ENCODE measurements around the gene ATP5PF.

Gene ATP5PF

DNA sequence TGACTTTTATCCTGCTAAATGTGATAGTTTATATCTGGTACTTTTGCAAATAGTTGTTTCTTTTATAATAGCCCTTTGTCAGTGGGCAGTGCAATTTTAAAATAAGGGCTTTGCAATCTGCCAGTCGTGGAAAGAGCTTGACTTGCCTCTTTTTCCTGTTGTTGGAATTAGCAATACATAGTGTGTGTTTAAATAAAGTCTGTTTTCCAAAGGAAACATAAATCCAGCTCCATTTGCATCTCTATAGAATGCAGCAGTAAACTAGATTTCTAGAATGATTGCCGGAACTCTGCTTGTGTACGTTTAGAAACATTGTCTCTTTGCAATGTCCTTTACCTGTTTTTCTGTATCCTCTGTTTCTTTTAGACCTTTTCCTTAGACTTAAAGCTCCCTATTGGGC, 33.2 kb upstream of the ATP5PF start:
- Histone ChIP-seq H3K27me3 (ENCODE audit: insufficient read depth, poor library complexity, severe bottlenecking) (no peaks in the 10 kb centered on the region), H3K9me3 (ENCODE audit: severe bottlenecking) (no peaks in the 10 kb centered on the region), H3K27ac (ENCODE audit: poor library complexity, severe bottlenecking) (no peak overlapping the region), H3K4me1 (ENCODE audit: insufficient read depth, poor library complexity, severe bottlenecking) (no peaks in the 10 kb centered on the region), H3K4me3 (ENCODE audit: severe bottlenecking) (no peak overlapping the region), H3K36me3 (ENCODE audit: low read depth) (peaks cover 41% of the 10 kb centered on the region)
- DNase-seq (ENCODE audit: low spot score), result no peak
- TF ChIP-seq, protein P1, sequence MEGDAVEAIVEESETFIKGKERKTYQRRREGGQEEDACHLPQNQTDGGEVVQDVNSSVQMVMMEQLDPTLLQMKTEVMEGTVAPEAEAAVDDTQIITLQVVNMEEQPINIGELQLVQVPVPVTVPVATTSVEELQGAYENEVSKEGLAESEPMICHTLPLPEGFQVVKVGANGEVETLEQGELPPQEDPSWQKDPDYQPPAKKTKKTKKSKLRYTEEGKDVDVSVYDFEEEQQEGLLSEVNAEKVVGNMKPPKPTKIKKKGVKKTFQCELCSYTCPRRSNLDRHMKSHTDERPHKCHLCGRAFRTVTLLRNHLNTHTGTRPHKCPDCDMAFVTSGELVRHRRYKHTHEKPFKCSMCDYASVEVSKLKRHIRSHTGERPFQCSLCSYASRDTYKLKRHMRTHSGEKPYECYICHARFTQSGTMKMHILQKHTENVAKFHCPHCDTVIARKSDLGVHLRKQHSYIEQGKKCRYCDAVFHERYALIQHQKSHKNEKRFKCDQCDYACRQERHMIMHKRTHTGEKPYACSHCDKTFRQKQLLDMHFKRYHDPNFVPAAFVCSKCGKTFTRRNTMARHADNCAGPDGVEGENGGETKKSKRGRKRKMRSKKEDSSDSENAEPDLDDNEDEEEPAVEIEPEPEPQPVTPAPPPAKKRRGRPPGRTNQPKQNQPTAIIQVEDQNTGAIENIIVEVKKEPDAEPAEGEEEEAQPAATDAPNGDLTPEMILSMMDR (IDR thresholded peaks at IDR 0.05; ENCODE audit: poor library complexity, severe bottlenecking), result no peak
- no peak for ATAC-seq (ENCODE audit: low read depth)

- TF ChIP-seq, protein P1 (IDR thresholded peaks at IDR 0.05; ENCODE audit: poor library complexity, severe bottlenecking), result no peak
- no peaks in the 10 kb centered on the region for H3K27me3 ChIP-seq (ENCODE audit: insufficient read depth, poor library complexity, severe bottlenecking)
- ATAC-seq (ENCODE audit: low read depth) (no peak), DNase-seq (ENCODE audit: low spot score) (no peak)
- peaks cover 63% of the 10 kb centered on the region for H3K36me3 ChIP-seq (ENCODE audit: low read depth)
- no peaks in the 10 kb centered on the region for H3K4me1 ChIP-seq (ENCODE audit: insufficient read depth, poor library complexity, severe bottlenecking)
- H3K27ac ChIP-seq (ENCODE audit: poor library complexity, severe bottlenecking), result no peak overlapping the region
- H3K9me3 ChIP-seq (ENCODE audit: severe bottlenecking), result no peaks in the 10 kb centered on the region
- no peak overlapping the region for H3K4me3 ChIP-seq (ENCODE audit: severe bottlenecking)
Observed at GRCh38 chr21:25764065-25764464, 29.4 kb upstream of the ATP5PF start.

DNA sequence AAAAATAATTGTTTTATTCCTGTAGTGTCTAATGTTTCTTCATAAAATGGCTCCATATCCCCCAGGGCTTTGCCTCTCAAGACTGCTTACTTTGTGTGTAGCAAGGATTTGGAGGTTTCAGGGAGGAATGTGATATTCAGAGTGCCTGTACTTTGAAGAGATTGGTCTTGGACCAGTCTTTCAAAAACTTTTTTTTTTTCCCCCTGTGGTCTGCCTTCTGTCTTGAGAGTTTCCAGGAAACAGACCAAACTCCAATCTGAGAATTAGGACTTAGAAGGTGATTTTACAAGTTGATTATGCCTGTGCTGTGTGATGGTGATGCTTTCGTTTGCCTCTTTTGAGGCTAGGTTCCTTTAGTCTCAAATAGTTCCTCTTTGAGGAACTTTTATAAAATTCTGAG, 26.0 kb upstream of the ATP5PF start:
- Histone ChIP-seq H3K4me3 (ENCODE audit: severe bottlenecking) (no peak overlapping the region), H3K4me1 (ENCODE audit: insufficient read depth, poor library complexity, severe bottlenecking) (no peaks in the 10 kb centered on the region), H3K27ac (ENCODE audit: poor library complexity, severe bottlenecking) (no peak overlapping the region), H3K36me3 (ENCODE audit: low read depth) (peaks cover 68% of the 10 kb centered on the region), H3K27me3 (ENCODE audit: insufficient read depth, poor library complexity, severe bottlenecking) (no peaks in the 10 kb centered on the region), H3K9me3 (ENCODE audit: severe bottlenecking) (no peaks in the 10 kb centered on the region)
- DNase-seq (ENCODE audit: low spot score), result no peak
- no peak for ATAC-seq (ENCODE audit: low read depth)
- TF ChIP-seq, protein P1 (IDR thresholded peaks at IDR 0.05; ENCODE audit: poor library complexity, severe bottlenecking), result no peak

GRCh38 chr21:25760061-25760460, 25.4 kb upstream of the ATP5PF start:
- Histone ChIP-seq H3K9me3 (ENCODE audit: severe bottlenecking) (no peaks in the 10 kb centered on the region), H3K27me3 (ENCODE audit: insufficient read depth, poor library complexity, severe bottlenecking) (no peaks in the 10 kb centered on the region), H3K4me3 (ENCODE audit: severe bottlenecking) (no peak overlapping the region), H3K36me3 (ENCODE audit: low read depth) (peaks cover 62% of the 10 kb centered on the region), H3K27ac (ENCODE audit: poor library complexity, severe bottlenecking) (no peak overlapping the region), H3K4me1 (ENCODE audit: insufficient read depth, poor library complexity, severe bottlenecking) (no peaks in the 10 kb centered on the region)
- TF ChIP-seq, protein P1 (IDR thresholded peaks at IDR 0.05; ENCODE audit: poor library complexity, severe bottlenecking), result no peak
- DNase-seq (ENCODE audit: low spot score) (no peak), ATAC-seq (ENCODE audit: low read depth) (no peak)

- no peak for ATAC-seq (ENCODE audit: low read depth)
- no peak overlapping the region for H3K27ac ChIP-seq (ENCODE audit: poor library complexity, severe bottlenecking)
- H3K4me3 ChIP-seq (ENCODE audit: severe bottlenecking), result no peak overlapping the region
- no peak for DNase-seq (ENCODE audit: low spot score)
- TF ChIP-seq, protein P1 (IDR thresholded peaks at IDR 0.05; ENCODE audit: poor library complexity, severe bottlenecking), result no peak
- H3K9me3 ChIP-seq (ENCODE audit: severe bottlenecking), result no peaks in the 10 kb centered on the region
- peaks cover 57% of the 10 kb centered on the region for H3K36me3 ChIP-seq (ENCODE audit: low read depth)
- H3K27me3 ChIP-seq (ENCODE audit: insufficient read depth, poor library complexity, severe bottlenecking), result no peaks in the 10 kb centered on the region
- H3K4me1 ChIP-seq (ENCODE audit: insufficient read depth, poor library complexity, severe bottlenecking), result no peaks in the 10 kb centered on the region
Observed at GRCh38 chr21:25759573-25759972, 24.9 kb upstream of the ATP5PF start.

Data from RWPE2 (cell line).